NCI-H146 treated with DMSO at 0.1 percent for 48 hours (cell line): ENCODE data around the gene EDAR.

Experiments
- DNase-seq: peaks from one replicate; lab custom pipeline; 2025; ENCODE audit not compliant: unreplicated experiment; lab: John Stamatoyannopoulos, UW

Gene EDAR

GRCh38 chr2:109005686-109006204, 16.7 kb upstream of the EDAR start:
- DNase-seq = no peak

- no peak for DNase-seq
These were observed 12.2 kb upstream of the EDAR start for GRCh38 chr2:109001201-109001600.

GRCh38 chr2:109000738-109001137, 11.7 kb upstream of the EDAR start:
- DNase-seq = no peak

DNA sequence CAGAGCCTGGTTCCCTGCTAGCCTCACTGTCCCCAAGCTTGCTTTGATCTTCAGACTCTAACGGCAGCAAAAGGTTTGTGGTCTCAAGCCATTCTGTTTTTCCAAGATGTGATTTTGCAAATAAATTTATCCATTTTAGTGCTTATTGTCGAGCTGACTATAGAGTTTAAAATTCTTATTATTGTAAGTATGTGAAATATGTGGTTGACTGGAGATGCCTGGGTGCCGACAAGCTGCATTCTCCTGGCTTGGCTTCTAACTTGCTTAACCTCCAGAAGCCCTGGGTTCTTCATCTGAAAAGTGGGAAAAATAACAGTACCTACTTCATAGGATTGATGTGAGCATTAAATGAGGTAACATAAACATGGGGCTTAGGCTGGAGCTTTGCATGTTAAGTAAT, 9.9 kb upstream of the EDAR start:
- no peak for DNase-seq

GRCh38 chr2:108994178-108994577, 5.2 kb upstream of the EDAR start:
- DNase-seq = no peak

DNA sequence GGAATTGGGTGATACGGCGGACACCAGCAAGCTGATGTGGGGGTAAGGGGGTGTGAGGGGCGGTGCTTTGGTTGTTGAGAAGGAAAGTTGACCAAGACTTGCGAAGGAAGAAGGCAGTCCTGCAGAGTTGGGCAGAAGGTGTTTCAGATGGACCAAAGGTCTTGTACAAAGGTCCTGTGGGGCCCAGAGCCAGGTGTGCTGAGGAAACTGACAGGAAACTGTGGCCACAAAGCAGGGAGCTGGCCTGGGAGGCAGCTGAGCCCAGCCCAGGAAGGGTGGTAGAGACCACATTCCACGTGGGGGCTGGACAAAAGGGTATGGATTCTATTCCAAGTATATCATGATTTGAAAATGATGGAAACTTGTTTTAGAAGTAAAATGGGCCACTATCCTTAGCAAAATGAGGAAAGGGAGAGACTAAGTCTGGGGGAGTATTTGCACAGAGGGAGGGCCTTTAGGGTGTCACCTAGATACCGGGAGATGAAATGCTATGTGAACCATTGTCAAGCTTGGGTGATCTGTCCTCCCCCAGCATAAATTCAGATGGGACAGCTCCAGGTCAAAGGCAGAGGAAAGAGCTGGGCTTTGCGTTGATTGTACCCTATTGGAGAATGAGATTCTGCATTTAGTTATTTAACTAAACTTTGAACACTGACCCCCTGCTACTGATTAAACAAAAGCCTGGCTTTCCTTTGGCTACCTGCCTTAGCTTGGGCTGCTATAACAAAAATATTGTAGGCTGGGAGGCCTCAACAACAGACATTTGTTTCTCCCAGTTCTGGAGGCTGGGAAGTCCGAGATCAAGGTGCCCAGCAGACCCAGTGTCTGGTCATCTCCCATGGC, 4.3 kb upstream of the EDAR start:
- DNase-seq = no peak

GRCh38 chr2:108988076-108988795, 784 bp downstream of the EDAR start:
- DNase-seq = no peak

DNA sequence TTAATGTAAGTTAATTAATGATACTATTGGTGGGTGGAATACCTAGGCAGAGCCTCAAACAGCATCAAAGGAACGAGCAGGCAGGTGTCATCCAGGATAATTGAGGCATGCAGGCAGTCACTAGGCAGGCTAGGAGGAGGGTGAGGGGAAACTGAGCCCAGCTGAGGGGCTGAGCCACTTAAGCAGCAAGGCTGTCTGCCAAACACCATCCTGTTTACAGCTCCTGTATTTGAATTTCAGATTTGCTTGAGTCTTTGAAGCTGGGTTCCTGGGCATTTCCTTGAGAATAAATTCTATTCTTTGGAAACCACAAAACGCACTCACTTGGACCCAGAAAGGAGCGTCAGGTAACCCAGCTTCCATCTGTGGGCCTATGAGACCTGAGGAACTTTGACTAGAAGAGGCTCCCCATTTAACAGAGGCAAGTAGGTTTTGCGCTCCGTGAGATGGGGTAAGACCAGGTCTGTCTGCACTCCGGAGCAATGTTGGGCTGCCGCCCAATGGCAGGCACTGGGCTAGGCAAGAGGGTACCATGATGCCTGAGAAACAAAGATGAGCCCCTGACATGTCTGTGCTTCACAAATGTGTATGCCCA, 2.0 kb downstream of the EDAR start:
- DNase-seq = no peak

DNA sequence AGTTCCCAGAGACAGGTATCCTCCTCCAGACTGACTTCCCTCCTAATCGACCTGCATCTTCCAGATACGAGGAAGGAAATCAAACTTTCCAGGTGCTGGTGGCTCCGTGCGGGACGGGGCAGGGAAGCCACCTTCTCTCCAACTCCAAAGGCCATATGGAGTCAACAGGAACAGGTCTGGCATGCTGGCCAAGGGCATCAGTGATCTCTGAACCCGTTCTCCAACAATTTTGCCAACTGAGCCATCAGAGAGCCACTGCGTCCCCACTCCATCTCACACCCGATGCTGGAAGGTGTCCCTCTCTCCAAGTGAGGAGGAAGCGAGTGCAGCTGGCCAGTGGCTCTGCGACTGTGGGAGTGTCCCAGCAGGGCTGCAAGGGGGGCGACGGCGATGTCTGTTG, 5.4 kb downstream of the EDAR start:
- DNase-seq = no peak

DNA sequence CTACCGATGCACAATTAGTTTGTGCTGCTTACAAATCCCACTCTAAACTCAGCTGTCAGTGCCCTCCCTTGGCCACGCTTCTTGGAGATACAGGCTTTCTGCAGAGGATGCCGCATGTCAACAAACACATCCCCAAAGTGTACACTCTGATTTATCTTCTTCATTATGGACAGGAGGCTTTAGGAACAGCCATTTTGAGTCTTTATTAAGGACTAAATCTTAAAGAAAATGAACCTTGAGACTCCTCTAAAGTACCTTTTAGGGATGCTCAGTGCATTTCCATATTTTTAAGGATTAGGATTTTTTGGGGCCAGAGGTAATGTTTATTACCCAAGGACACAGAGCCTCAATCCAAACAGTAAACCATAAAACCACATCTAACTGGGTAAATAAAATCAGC, 6.0 kb downstream of the EDAR start:
- no peak for DNase-seq

- DNase-seq = no peak
These were observed 6.8 kb downstream of the EDAR start for GRCh38 chr2:108982259-108982679.

DNA sequence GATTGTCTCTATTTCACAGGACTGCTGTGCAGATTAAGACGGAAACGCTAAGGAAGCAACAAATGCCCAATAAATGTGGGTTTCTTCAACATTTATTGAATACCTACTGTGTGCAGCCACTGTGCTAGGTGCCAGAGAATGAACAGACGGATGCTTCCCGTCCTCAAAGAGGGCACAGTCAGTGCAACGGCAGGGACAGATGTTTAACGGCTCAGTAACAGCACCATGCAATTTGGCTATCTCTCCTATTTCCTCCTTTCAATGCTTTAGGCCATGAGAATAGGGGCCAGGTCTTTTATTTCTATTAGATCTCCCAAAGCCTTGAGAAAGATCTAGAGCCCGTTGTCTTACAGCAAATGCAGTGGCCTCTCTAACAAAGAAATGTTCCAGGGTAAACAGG, 7.2 kb downstream of the EDAR start:
- no peak for DNase-seq

DNA sequence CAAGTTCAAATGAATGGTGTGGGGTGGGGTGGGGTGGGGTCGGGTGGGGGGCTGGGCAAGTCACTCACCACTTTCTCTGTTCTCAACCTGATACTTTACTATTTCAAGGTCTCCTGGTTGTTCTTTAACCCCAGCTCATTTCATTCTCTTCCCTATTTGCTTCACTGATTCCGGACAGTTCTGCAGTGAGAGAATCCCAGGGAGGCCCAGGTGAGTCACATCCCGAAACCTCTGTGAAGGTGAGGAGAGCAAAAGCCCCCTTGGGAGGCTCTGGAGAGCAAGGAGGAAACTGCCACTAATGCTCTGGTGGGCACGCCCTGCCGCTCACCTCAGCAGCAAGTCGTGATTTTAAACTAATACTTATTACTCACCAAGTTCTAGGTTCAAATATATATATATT, 8.9 kb downstream of the EDAR start:
- DNase-seq = no peak

- no peak for DNase-seq
These were observed 9.6 kb downstream of the EDAR start for GRCh38 chr2:108979461-108979860.

GRCh38 chr2:108978709-108979111, 10.3 kb downstream of the EDAR start:
- DNase-seq = peak; percentile 14

DNA sequence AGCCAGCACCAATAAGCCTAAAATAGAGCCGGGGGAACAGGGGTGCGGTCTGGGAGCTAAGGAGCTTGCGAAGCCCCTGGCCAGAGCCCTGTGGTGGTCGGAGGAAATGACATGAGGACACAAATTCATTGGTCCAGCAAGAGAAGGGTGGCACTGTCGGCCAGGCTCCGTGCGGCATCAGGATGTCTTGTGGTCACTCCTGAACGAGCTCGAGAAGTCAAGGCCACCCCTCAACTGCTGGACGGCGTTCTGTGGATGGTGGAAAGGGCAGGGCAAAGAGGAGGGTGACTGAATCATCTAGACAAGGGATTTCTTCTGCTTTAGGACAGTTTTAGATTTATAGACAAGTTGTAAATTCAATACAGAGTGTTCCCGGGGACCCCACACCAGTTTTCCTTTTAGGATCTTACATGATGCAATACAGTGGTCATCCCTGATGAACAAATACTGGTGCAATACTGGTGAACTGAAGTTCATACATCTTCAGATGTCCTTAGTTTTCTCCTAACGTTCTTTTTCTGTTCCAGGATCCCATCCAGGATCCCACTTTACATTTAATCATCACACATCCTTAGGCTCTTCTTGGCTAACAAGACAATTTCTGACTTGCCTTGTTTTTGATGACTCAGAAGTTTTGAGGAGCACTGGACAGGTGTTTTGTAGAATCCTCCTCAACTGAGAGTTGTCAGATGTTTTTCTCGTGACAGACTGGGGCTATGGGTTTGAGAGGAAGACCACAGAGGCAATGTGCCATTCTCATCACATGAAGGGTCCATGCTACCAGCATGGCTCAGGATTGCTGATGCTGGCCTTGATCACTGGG, 13.2 kb downstream of the EDAR start:
- no peak for DNase-seq

DNA sequence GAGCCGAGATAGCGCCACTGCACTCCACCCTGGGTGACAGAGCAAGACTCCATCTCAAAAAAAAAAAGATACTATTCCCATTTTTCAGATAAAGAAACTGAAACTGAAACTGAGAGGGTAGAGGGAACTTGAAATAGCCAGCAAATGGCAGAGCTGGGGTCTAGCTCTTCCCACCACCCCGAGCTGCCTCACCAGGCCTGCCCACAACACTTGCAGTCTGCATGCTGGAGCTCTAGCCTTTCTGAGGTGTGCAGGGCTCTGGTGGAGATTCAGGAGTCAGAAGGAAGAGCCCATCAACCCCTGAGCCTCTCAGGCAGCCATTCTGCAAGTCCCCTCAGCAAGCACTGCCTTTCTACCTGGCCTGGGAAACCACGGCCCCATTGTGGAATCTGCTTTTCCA, 14.3 kb downstream of the EDAR start:
- DNase-seq = no peak

- DNase-seq = no peak
These were observed 16.4 kb downstream of the EDAR start for GRCh38 chr2:108972663-108973062.

DNA sequence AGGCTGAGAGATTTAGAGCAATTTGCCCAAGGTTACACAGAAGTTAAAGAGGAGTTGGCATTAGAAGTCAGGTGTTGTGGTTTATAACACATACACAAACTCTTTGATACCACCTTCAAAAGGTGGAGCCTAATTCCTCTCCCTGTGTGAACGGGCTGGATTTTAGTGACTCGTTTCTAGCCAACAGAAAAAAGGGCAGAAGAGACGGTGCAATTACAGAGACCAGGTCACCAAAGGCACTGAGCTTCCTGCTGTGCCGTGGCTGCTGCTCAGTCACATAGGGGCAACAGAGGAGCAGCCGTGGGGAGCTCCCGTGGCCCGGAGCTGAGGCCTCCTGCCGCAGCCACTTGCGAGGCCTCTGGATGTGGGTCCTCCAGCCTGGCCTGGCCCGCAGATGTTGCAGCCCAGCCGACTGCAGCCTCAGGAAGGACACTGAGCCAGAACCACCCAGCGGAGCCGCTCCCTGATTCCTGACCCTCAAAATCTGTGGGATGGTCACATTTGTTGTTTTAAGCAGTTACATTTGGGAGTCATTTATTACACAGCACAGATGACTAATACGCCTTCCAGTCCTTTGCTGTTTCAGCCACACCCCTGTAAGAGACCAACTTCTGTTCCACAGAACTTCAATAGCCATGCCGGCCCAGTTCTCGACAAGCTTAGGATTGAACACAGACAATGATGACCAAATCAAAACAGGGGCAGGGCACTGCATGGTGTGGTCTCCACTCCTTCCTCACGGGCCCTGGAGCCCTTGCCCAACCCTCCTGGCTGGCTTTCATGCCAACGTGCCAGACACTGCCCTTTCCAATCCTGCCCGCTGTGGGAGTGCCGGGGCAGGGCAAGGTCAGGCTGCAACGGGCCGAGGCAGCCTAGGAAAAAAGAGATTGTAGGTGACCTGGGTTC, 17.1 kb downstream of the EDAR start:
- DNase-seq = no peak

DNA sequence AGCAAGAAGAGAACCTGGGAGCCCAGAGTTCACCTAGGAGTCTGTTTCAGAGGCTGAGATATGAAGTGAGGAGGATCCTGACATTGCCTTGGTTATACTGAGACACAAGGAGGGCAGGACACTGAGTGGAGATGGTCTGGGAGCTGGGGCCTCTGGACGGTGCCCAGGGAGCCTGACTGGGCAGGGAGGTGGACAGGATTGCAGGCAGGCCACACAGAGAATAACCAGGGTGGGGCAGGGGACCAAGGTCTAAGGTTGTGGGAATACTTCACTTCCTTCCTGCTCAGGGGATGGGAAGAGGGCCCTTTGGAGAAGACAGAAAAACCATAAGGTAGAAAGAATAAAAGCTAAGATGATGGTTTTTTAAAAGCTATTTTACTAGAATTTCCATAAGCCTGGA, 18.7 kb downstream of the EDAR start:
- no peak for DNase-seq
